Neural cell (in vitro differentiated cells): ENCODE measurements around the gene CPN1. TPM values are rescaled to one million over a fixed set of nuclear protein-coding genes. Genes with fewer than 3 reads are reported as not detected.

ENCODE experiments used
- H2AFZ ChIP-seq: fragments of 200-600, 300-800 bp; sonication (generic), shearing (Covaris generic); 2 replicates; pipeline ENCODE4 v1.6.0; 2014; ENCODE audit warnings: low read depth, mild to moderate bottlenecking, antibody characterized with exemption, low read length, moderate library complexity
- H3F3A ChIP-seq: fragments of 200-600 bp; shearing (Covaris generic); 2 replicates; pipeline ENCODE4 v1.6.1; 2016; ENCODE audit warnings: mild to moderate bottlenecking, moderate library complexity, mixed read lengths, antibody characterized with exemption, low read length; ENCODE audit not compliant: insufficient read depth, poor library complexity, severe bottlenecking
- H3K27ac ChIP-seq: fragments of 200-600, 300-800 bp; sonication (generic), shearing (Covaris generic); 2 replicates; pipeline ENCODE4 v1.5.1; 2014; ENCODE audit warnings: mild to moderate bottlenecking, low read length, moderate library complexity
- H3K27me3 ChIP-seq: fragments of 300-800, 200-600 bp; sonication (generic), shearing (Covaris generic); 2 replicates; pipeline ENCODE4 v1.6.0; 2014; ENCODE audit warnings: mild to moderate bottlenecking, low read depth, low read length, moderate library complexity; ENCODE audit not compliant: insufficient read depth
- H3K36me3 ChIP-seq: fragments of 300-800, 200-600 bp; sonication (generic), shearing (Covaris generic); 2 replicates; pipeline ENCODE4 v1.5.1; 2014; ENCODE audit warnings: mild to moderate bottlenecking, antibody characterized with exemption, low read length, moderate library complexity; ENCODE audit not compliant: insufficient read depth
- H3K4me2 ChIP-seq: fragments of 300-800, 200-600 bp; sonication (generic), shearing (Covaris generic); 2 replicates; pipeline ENCODE4 v1.6.0; 2014; ENCODE audit warnings: mild to moderate bottlenecking, low read length
- H3K4me3 ChIP-seq: fragments of 300-800, 200-600 bp; sonication (generic), shearing (Covaris generic); 2 replicates; pipeline ENCODE4 v1.5.1; 2014; ENCODE audit warnings: mild to moderate bottlenecking, low read length, moderate library complexity
- H3K79me2 ChIP-seq: fragments of 200-600 bp; shearing (Covaris generic); replicated peaks from 2 replicates; pipeline ENCODE4 v1.6.0; 2014; ENCODE audit warnings: mild to moderate bottlenecking, low read length, moderate library complexity; ENCODE audit not compliant: insufficient read depth
- H3K9ac ChIP-seq: fragments of 300-800, 200-600 bp; sonication (generic), shearing (Covaris generic); 2 replicates; pipeline ENCODE4 v1.6.1; 2016; ENCODE audit warnings: mild to moderate bottlenecking, low read length, mixed read lengths
- H3K9me2 ChIP-seq: fragments of 200-600 bp; shearing (Covaris generic); 2 replicates; pipeline ENCODE4 v1.6.1; 2016; ENCODE audit warnings: mild to moderate bottlenecking, low read length, mixed read lengths; ENCODE audit not compliant: insufficient read depth
- H3K9me3 ChIP-seq: fragments of 200-600, 300-800 bp; sonication (generic), shearing (Covaris generic); 2 replicates; pipeline ENCODE4 v1.6.1; 2016; ENCODE audit warnings: mild to moderate bottlenecking, mixed run types, low read length, moderate library complexity, mixed read lengths
- H4K20me1 ChIP-seq: fragments of 200-600 bp; shearing (Covaris generic); 2 replicates; pipeline ENCODE4 v1.6.1; 2016; ENCODE audit warnings: mild to moderate bottlenecking, mixed run types; ENCODE audit not compliant: insufficient read depth
- EP300 ChIP-seq: fragments of 450-650 bp; conservative IDR thresholded peaks from 2 replicates; pipeline ENCODE4 v1.6.1; 2014; ENCODE audit warnings: antibody characterized with exemption, mild to moderate bottlenecking, moderate library complexity; ENCODE audit not compliant: poor library complexity, severe bottlenecking
- EZH2 ChIP-seq: fragments of 200-600, 300-800 bp; shearing (Covaris generic), sonication (generic); IDR thresholded peaks from 2 replicates; pipeline ENCODE4 v1.6.1; 2014; ENCODE audit warnings: antibody characterized with exemption, low read length, borderline replicate concordance, mild to moderate bottlenecking; ENCODE audit not compliant: insufficient read depth, poor library complexity, severe bottlenecking
- MXI1 ChIP-seq: fragments of 450-650 bp; conservative IDR thresholded peaks from 2 replicates; pipeline ENCODE4 v1.6.1; 2014; ENCODE audit warnings: antibody characterized with exemption, mild to moderate bottlenecking; ENCODE audit not compliant: poor library complexity, severe bottlenecking
- POLR2AphosphoS5 ChIP-seq: IDR thresholded peaks from 2 replicates; pipeline ENCODE4 v1.6.1; 2012
- RAD21 ChIP-seq: fragments of 450-650 bp; conservative IDR thresholded peaks from 2 replicates; pipeline ENCODE4 v1.6.1; 2014; ENCODE audit warnings: antibody characterized with exemption, mild to moderate bottlenecking, moderate library complexity
- SMC3 ChIP-seq: fragments of 450-650 bp; conservative IDR thresholded peaks from 2 replicates; pipeline ENCODE4 v1.6.1; 2014; ENCODE audit warnings: antibody characterized with exemption, mild to moderate bottlenecking, moderate library complexity; ENCODE audit not compliant: poor library complexity
- TAF1 ChIP-seq: IDR thresholded peaks from 2 replicates; pipeline ENCODE4 v1.6.1; 2012; ENCODE audit warnings: low read depth
- polyA plus RNA-seq: library from polyadenylated mRNA; depleted of rRNA; stranded (reverse); fragments of >200 nt; gene quantifications from 2 replicates; pipeline ENCODE4 v1.2.3, GENCODE V29; 2014
- TF ChIP-seq, protein P1 (sequence below): IDR thresholded peaks from 2 replicates; pipeline ENCODE4 v1.6.1; 2012; ENCODE audit warnings: borderline replicate concordance
- TF ChIP-seq, protein P2 (sequence below): fragments of 450-650 bp; IDR thresholded peaks from 2 replicates; pipeline ENCODE4 v1.5.1; 2014; ENCODE audit warnings: antibody characterized with exemption, mild to moderate bottlenecking, moderate library complexity; ENCODE audit not compliant: poor library complexity, severe bottlenecking

The CPN1 gene
- polyA plus RNA-seq, 1 donor from 2014 or later: not detected

DNA sequence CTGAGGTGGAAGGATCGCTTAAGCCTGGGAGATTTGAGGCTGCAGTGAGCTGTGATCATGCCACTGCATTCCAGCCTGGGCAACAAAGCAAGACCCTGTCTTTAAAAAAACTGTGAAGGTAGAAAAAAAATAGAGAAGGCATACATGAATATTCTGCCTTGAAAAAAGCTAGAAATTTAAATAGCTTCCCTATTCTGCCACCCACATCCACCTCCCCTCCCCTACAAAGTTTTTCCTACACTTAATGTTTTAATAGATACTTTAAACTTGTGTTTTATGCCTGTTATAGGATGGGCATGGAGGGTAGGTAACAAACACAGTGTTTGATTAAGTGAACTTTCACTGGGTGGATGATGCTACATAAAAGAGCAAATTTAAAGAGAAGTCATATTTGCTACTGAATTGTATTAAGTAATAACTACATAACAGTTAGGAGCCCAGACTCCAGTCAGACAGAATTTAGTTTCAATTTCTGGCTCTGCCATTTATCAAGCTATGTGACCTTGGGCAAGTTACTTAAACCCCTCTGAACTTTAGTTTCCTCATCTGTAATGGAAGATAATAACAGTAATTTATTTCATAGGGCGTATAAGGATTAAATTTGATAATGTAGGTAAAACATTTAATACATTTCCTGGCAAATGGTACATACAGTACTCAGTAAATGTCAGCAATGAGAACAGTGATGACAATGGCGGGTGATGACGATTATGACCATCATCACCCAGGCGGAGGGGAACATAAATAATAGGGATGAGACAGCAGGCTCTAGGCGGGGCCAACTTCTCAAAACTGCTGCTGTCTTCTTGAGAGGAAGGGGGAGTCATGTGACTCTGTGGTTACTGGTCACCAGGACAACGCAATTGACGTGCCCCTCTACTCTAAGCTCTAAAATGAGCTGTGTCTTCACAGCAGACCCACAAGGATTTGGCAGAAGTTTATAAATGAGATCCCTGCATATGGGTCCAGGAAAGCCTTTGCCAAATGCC, 87.7 kb downstream of the CPN1 start:
- H3K36me3 ChIP-seq: no peaks in the 10 kb centered on the region
- no peak overlapping the region for H3K4me3 ChIP-seq
- H3K27me3 ChIP-seq: no peaks in the 10 kb centered on the region
- H3K79me2 ChIP-seq: no peaks in the 10 kb centered on the region
- no peak overlapping the region for H3K4me2 ChIP-seq
- no peak overlapping the region for H3K9ac ChIP-seq
- no peaks in the 10 kb centered on the region for H3K9me3 ChIP-seq
- H3K9me2 ChIP-seq: no peaks in the 10 kb centered on the region
- no peak overlapping the region for H2AFZ ChIP-seq
- H4K20me1 ChIP-seq: no peaks in the 10 kb centered on the region
- H3K27ac ChIP-seq: no peak overlapping the region
- TF ChIP-seq SMC3: no peak
- no peak for TF ChIP-seq EP300
- no peak for TF ChIP-seq MXI1
- no peak for TF ChIP-seq RAD21
- TF ChIP-seq, protein P1, sequence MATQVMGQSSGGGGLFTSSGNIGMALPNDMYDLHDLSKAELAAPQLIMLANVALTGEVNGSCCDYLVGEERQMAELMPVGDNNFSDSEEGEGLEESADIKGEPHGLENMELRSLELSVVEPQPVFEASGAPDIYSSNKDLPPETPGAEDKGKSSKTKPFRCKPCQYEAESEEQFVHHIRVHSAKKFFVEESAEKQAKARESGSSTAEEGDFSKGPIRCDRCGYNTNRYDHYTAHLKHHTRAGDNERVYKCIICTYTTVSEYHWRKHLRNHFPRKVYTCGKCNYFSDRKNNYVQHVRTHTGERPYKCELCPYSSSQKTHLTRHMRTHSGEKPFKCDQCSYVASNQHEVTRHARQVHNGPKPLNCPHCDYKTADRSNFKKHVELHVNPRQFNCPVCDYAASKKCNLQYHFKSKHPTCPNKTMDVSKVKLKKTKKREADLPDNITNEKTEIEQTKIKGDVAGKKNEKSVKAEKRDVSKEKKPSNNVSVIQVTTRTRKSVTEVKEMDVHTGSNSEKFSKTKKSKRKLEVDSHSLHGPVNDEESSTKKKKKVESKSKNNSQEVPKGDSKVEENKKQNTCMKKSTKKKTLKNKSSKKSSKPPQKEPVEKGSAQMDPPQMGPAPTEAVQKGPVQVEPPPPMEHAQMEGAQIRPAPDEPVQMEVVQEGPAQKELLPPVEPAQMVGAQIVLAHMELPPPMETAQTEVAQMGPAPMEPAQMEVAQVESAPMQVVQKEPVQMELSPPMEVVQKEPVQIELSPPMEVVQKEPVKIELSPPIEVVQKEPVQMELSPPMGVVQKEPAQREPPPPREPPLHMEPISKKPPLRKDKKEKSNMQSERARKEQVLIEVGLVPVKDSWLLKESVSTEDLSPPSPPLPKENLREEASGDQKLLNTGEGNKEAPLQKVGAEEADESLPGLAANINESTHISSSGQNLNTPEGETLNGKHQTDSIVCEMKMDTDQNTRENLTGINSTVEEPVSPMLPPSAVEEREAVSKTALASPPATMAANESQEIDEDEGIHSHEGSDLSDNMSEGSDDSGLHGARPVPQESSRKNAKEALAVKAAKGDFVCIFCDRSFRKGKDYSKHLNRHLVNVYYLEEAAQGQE: no peak
- no peak for TF ChIP-seq EZH2
- TF ChIP-seq POLR2AphosphoS5: no peak
- TF ChIP-seq, protein P2, sequence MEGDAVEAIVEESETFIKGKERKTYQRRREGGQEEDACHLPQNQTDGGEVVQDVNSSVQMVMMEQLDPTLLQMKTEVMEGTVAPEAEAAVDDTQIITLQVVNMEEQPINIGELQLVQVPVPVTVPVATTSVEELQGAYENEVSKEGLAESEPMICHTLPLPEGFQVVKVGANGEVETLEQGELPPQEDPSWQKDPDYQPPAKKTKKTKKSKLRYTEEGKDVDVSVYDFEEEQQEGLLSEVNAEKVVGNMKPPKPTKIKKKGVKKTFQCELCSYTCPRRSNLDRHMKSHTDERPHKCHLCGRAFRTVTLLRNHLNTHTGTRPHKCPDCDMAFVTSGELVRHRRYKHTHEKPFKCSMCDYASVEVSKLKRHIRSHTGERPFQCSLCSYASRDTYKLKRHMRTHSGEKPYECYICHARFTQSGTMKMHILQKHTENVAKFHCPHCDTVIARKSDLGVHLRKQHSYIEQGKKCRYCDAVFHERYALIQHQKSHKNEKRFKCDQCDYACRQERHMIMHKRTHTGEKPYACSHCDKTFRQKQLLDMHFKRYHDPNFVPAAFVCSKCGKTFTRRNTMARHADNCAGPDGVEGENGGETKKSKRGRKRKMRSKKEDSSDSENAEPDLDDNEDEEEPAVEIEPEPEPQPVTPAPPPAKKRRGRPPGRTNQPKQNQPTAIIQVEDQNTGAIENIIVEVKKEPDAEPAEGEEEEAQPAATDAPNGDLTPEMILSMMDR: no peak
- TF ChIP-seq TAF1: no peak
- H3F3A ChIP-seq: no peaks in the 10 kb centered on the region

Other genes starting within 250 kb of the CPN1 start
- gene DNMBP, start 71.9 kb downstream of the CPN1 start, polyA plus RNA-seq: 2.3 and 3.1 TPM in 2 replicates
- 6.5 and 7.5 TPM in 2 replicates for gene ERLIN1, start 104.2 kb upstream of the CPN1 start, polyA plus RNA-seq
- 62.2 and 71.6 TPM in 2 replicates for gene CHUK, start 147.7 kb upstream of the CPN1 start, polyA plus RNA-seq
- 36.6 and 36.9 TPM in 2 replicates for gene CWF19L1, start 185.8 kb upstream of the CPN1 start, polyA plus RNA-seq
- 262 and 299 TPM in 2 replicates for gene BLOC1S2, start 204.8 kb upstream of the CPN1 start, polyA plus RNA-seq
- gene PKD2L1, start 248.4 kb upstream of the CPN1 start, polyA plus RNA-seq: not detected in 2 replicates